PC-3 (cell line): ENCODE results near the gene KPNA5. TPM values are rescaled to one million over a fixed set of nuclear protein-coding genes. Genes with fewer than 3 reads are reported as not detected.

Experiments used
- ATAC-seq: fragments of 200-7000 bp; cut with Tn5 transposase; 2 replicates; pipeline ENCODE4 v1.9.1; 2020; ENCODE audit warnings: mild to moderate bottlenecking, moderate library complexity
- Bru-seq: library from RNA; stranded (reverse); fragments of 400-500 nt; gene quantifications from one replicate; lab custom pipeline; 2021; lab: Mats Ljungman, UMichigan
- BruChase-seq, 2 experiments: library from RNA; stranded (reverse); fragments of 400-500 nt; gene quantifications; one replicate each; lab custom pipeline; 2021; lab: Mats Ljungman, UMichigan
- BruUV-seq: library from RNA; stranded (reverse); fragments of 400-500 nt; replicated peaks from 2 replicates; lab custom pipeline; 2021; lab: Mats Ljungman, UMichigan
- CTCF ChIA-PET: fragments of 300-600 bp; sonication (Branson Sonifier 250); formaldehyde crosslinking; loops from one replicate; lab custom pipeline; 2022; ENCODE audit warnings: antibody characterized with exemption; lab: Charles Lee
- POLR2A ChIA-PET: fragments of 300-600 bp; sonication (Branson Sonifier 250); formaldehyde crosslinking; loops from one replicate; lab custom pipeline; 2022; ENCODE audit warnings: antibody characterized with exemption; ENCODE audit not compliant: unreplicated experiment; lab: Charles Lee
- DNase-seq: peaks from one replicate; pipeline ENCODE4 v3.0.0-alpha.2; 2015
- H2AFZ ChIP-seq: fragments of 300-600 bp; sonication (generic); 2 replicates; pipeline ENCODE4 v1.6.0; 2016; ENCODE audit warnings: antibody characterized with exemption, low read length
- H3F3A ChIP-seq: fragments of 300-600 bp; sonication (generic); one replicate; pipeline ENCODE4 v1.6.0; 2017; ENCODE audit warnings: antibody characterized with exemption, low read length, control low read depth, mild to moderate bottlenecking; ENCODE audit not compliant: unreplicated experiment
- H3K27ac ChIP-seq: fragments of 300-600 bp; sonication (generic); 2 replicates; pipeline ENCODE4 v1.5.1; 2016; ENCODE audit warnings: mild to moderate bottlenecking, low read length
- H3K27me3 ChIP-seq: fragments of 300-600 bp; sonication (generic); 2 replicates; pipeline ENCODE4 v1.6.1; 2016; ENCODE audit warnings: low read length, mixed read lengths
- H3K36me3 ChIP-seq: fragments of 300-600 bp; sonication (generic); 2 replicates; pipeline ENCODE4 v1.6.1; 2016; ENCODE audit warnings: low read depth, mixed run types, low read length, mixed read lengths
- H3K4me1 ChIP-seq: fragments of 300-600 bp; sonication (generic); 2 replicates; pipeline ENCODE4 v1.5.1; 2016; ENCODE audit warnings: low read length; ENCODE audit not compliant: insufficient read depth
- H3K4me2 ChIP-seq: fragments of 300-600 bp; sonication (generic); 2 replicates; pipeline ENCODE4 v1.6.0; 2016; ENCODE audit warnings: low read length
- H3K4me3 ChIP-seq: fragments of 300-600 bp; sonication (generic); 2 replicates; pipeline ENCODE4 v1.5.1; 2016; ENCODE audit warnings: mild to moderate bottlenecking, low read length, mixed read lengths
- H3K79me2 ChIP-seq: fragments of 300-600 bp; sonication (generic); 2 replicates; pipeline ENCODE4 v1.6.1; 2017; ENCODE audit warnings: low read length, mixed read lengths
- H3K9ac ChIP-seq: fragments of 300-600 bp; sonication (generic); 2 replicates; pipeline ENCODE4 v1.6.0; 2016; ENCODE audit warnings: mild to moderate bottlenecking, low read length
- H3K9me2 ChIP-seq: fragments of 300-600 bp; sonication (generic); replicated peaks from 2 replicates; pipeline ENCODE4 v1.6.1; 2016; ENCODE audit warnings: mixed run types, low read length, mixed read lengths
- H3K9me3 ChIP-seq: fragments of 300-600 bp; sonication (generic); 2 replicates; pipeline ENCODE4 v1.6.1; 2016; ENCODE audit warnings: low read length, mixed read lengths
- H4K20me1 ChIP-seq: fragments of 300-600 bp; sonication (generic); 2 replicates; pipeline ENCODE4 v1.6.1; 2016; ENCODE audit warnings: low read length, mixed read lengths
- EZH2 ChIP-seq: fragments of 300-600 bp; sonication (generic); IDR thresholded peaks from one replicate; pipeline ENCODE4 v1.6.1; 2017; ENCODE audit warnings: antibody characterized with exemption, mild to moderate bottlenecking, low read length; ENCODE audit not compliant: unreplicated experiment
- EZH2phosphoT487 ChIP-seq: fragments of 300-600 bp; sonication (generic); IDR thresholded peaks from 2 replicates; pipeline ENCODE4 v1.6.1; 2018; ENCODE audit warnings: mild to moderate bottlenecking, antibody characterized with exemption, low read length, borderline replicate concordance
- intact Hi-C: fragments of 100-400 bp; cut with micrococcal nuclease; formaldehyde crosslinking; loops from 2 replicates; pipeline ENCODE4 v1.9.0; 2023
- long read RNA-seq: library from polyadenylated mRNA; unstranded; transcript quantifications from one replicate; pipeline ENCODE4 v2.0.0, GENCODE V29; 2021; ENCODE audit not compliant: unreplicated experiment
- total RNA-seq: library from RNA; depleted of rRNA; stranded (reverse); fragments of >200 nt; gene quantifications from 2 replicates; pipeline ENCODE4 v1.2.3, GENCODE V29; 2014; rRNA removed
- TF ChIP-seq, protein P1 (sequence below): fragments of 300-600 bp; sonication (generic); conservative IDR thresholded peaks from 2 replicates; pipeline ENCODE4 v1.5.1; 2017; ENCODE audit warnings: antibody characterized with exemption, low read depth, mild to moderate bottlenecking, low read length

KPNA5 gene
- total RNA-seq (4.9 and 5.5 TPM in 2 replicates), Bru-seq, nascent RNA (percentile 72 among the genes with signal in this experiment), BruChase-seq, experiment 1, labeled RNA remaining after a 6-hour chase (percentile 59 among the genes with signal in this experiment), BruChase-seq, experiment 2, labeled RNA remaining after a 2-hour chase (percentile 73 among the genes with signal in this experiment)
- long read RNA-seq, full-length matches to known transcripts = 21 of 29 reads
- long read RNA-seq, partial matches to known transcripts = 1 of 29 reads
- long read RNA-seq, other reads (novel, unspliced or antisense) = 7 of 29 reads

DNA sequence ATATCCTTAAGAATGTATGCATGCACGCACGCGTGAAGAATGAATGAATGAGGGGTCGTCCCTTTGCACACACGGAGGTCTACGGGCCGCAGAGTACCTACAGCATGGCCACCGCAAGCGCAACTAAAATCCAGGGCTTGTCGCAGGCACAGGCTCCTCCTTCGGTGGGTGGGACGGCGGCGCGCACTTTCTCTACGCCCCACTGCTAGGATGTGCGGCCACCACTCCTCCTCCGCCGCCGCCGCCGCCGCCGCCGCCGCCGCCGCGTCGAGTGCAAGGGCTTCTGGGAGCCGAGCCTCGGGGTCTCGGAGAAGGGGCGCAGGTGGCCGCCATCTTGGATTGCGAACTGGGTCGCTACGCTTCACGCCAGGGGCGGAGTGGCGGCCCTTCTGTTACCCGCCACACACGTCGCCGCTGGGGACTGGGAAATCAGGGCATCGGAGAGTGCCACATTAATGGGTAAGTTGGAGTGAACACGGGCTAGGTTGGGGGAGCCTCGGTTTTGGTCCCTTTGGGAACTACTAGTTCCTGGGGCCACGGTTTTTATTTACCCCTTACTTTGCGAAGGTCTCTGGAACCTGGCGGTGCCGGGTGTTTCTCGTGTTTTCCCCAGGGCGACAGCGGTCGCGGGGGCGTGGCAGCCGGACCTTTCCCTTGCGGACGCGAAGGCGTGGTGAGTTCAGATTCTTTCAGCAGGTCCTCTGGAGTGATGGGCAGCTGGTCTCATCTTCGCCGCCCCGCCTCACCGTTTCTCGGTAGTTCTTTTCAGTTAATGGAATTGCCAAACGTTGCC lies at the start of gene KPNA5:
Gene KPNA5 (plus strand): TSS at position 332 of the 793 bp plus-strand sequence. CDS start 124 bp downstream, at position 456.
- H3K36me3 ChIP-seq = no peaks in the 10 kb centered on the region
- peak within 1 kb of the TSS; percentile 95 for H3K4me3 ChIP-seq
- ChIA-PET POLR2A (no interaction called here), CTCF (no interaction called here)
- TSS peak; percentile 70 for BruUV-seq
- DNase-seq = peak; percentile 84
- H3K9me3 ChIP-seq = no peaks in the 10 kb centered on the region
- peaks cover 8% of the 10 kb centered on the region for H3K4me1 ChIP-seq
- peaks cover 40% of the 10 kb centered on the region for H3K79me2 ChIP-seq
- intact Hi-C loops = no loop called here
- H4K20me1 ChIP-seq = no peaks in the 10 kb centered on the region
- peak within 1 kb of the TSS; percentile 83 for H3K9ac ChIP-seq
- no peaks in the 10 kb centered on the region for H3F3A ChIP-seq
- peak within 1 kb of the TSS; percentile 80 for H3K27ac ChIP-seq
- no peaks in the 10 kb centered on the region for H3K9me2 ChIP-seq
- ATAC-seq = peak; percentile 96
- H3K4me2 ChIP-seq = peak within 1 kb of the TSS; percentile 95
- no peaks in the 10 kb centered on the region for H3K27me3 ChIP-seq
- H2AFZ ChIP-seq = peak within 1 kb of the TSS; percentile 88
- TF ChIP-seq, protein P1, sequence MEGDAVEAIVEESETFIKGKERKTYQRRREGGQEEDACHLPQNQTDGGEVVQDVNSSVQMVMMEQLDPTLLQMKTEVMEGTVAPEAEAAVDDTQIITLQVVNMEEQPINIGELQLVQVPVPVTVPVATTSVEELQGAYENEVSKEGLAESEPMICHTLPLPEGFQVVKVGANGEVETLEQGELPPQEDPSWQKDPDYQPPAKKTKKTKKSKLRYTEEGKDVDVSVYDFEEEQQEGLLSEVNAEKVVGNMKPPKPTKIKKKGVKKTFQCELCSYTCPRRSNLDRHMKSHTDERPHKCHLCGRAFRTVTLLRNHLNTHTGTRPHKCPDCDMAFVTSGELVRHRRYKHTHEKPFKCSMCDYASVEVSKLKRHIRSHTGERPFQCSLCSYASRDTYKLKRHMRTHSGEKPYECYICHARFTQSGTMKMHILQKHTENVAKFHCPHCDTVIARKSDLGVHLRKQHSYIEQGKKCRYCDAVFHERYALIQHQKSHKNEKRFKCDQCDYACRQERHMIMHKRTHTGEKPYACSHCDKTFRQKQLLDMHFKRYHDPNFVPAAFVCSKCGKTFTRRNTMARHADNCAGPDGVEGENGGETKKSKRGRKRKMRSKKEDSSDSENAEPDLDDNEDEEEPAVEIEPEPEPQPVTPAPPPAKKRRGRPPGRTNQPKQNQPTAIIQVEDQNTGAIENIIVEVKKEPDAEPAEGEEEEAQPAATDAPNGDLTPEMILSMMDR = no peak
- TF ChIP-seq EZH2 (no peak), EZH2phosphoT487 (no peak)

- no peak for DNase-seq
- Histone ChIP-seq H2AFZ (no peak overlapping the region), H3K79me2 (no peaks in the 10 kb centered on the region), H3F3A (no peaks in the 10 kb centered on the region), H3K4me2 (no peak overlapping the region), H4K20me1 (no peaks in the 10 kb centered on the region), H3K9ac (no peak overlapping the region), H3K9me2 (no peaks in the 10 kb centered on the region), H3K27me3 (no peaks in the 10 kb centered on the region), H3K4me3 (no peak overlapping the region), H3K36me3 (peaks cover 8% of the 10 kb centered on the region; the same call in 1 of the 2 replicates), H3K4me1 (no peaks in the 10 kb centered on the region), H3K9me3 (no peaks in the 10 kb centered on the region), H3K27ac (no peak overlapping the region)
- intact Hi-C loops = no loop called here
- ATAC-seq = no peak
- BruUV-seq = no TSS peak
- POLR2A ChIA-PET = no interaction called here
- TF ChIP-seq, protein P1 = no peak
- TF ChIP-seq EZH2 = no peak
- TF ChIP-seq EZH2phosphoT487 = no peak
- CTCF ChIA-PET = no interaction called here
Measured at GRCh38 chr6:116631379-116631990, 49.5 kb upstream of the KPNA5 start.
